H4 (cell line): ENCODE results near the gene KCNT2. TPM values are rescaled to one million over a fixed set of nuclear protein-coding genes. Genes with fewer than 3 reads are reported as not detected.
A peak's percentile ranks its signal among the peaks of the same experiment; 100 is the strongest.
"Not testable (repeated sequence)": the region's sequence is repeated elsewhere in the genome, so short reads cannot be mapped to it uniquely, and the experiment has no call there.

Experiments
- DNase-seq: peaks from one replicate; pipeline ENCODE4 v3.0.0-alpha.2; 2015; ENCODE audit warnings: low spot score
- total RNA-seq: library from RNA; depleted of rRNA; stranded (reverse); fragments of >200 nt; shearing (Covaris generic); gene quantifications from 2 replicates; pipeline ENCODE4 v1.2.3, GENCODE V29; 2014

Gene KCNT2
- total RNA-seq, 1 experiment from 2014 or later: 0.56 TPM

DNA sequence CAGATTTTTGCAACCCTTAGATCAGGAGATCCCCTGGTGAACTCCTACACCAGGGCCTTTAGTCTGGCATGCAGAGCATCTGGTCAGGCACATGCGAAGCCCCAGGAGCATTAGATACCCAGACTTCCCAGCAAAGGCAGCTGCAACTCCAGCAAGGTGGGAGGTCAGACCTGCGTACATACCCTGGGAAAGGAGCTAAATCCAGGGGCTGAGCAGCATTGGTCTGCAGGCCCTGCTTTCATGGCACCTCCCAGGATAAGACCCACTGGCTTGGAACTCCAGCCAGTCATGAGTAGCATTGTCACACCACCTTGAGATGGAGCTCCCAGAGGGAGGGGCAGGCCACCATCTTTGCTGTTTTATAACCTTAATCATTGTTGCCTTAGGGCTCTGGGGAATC lies 92.3 kb downstream of the KCNT2 start:
- no peak for DNase-seq

DNA sequence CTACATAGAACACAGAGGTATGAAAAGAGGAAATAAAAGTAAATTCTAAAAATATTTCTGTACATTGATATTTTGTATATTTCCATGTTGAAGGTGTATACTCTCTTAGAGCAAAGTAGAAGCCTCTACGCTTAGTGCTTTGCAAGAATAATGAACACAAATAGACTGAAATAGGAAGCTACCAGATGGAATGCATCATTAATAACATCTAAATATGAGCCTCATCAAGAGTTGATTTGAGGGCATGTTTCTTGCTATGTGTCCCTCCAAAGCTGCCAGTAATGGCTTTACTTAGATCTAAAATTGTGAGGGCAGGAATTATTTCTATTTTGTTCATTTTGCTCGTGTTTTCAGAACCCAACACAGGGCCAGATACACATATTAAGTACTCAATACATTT lies 94.4 kb downstream of the KCNT2 start:
- DNase-seq: no peak

DNA sequence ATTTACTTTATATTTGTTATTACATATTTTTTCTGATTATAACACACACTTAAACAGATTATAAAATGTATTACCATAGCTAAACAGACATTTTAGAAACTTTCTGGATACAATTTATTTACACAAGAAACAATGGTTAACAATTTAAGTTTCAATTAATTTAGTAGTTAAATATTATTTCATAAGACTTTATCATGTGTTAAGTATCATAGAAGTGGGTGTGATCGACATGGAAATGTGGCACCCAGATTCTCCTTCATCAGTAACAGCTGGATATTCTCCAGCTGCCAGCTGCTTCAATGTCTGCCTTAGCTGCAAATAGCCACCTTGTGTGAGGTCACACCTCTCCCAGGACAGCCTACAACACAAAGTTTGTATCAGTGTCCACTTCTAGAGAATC lies 97.8 kb downstream of the KCNT2 start:
- no peak for DNase-seq

DNA sequence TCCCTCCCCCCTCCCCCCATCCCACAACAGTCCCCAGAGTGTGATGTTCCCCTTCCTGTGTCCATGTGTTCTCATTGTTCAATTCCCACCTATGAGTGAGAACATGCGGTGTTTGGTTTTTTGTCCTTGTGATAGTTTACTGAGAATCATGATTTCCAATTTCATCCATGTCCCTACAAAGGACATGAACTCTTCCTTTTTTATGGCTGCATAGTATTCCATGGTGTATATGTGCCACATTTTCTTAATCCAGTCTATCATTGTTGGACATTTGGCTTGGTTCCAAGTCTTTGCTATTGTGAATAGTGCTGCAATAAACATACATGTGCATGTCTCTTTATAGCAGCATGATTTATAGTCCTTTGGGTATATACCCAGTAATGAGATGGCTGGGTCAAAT lies 104.0 kb downstream of the KCNT2 start:
- DNase-seq: not testable (repeated sequence)

DNA sequence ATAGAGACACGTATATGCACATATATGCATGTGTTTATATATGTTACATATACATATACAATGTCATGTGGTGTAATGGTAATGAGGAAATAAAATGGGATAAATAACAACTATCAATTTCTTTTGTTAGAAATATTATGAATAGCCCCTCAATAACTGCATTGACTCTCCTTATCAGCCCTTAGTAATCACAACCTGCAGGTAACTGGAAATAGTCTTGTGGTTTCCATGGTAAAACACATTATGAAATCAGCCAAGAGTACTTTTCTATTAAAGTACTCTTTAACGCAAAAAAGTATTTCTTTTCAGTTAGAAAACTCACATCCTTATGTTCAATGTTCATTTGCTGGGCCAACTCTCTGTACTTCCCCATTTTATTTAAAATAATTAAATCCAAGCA lies 105.8 kb downstream of the KCNT2 start:
- no peak for DNase-seq

DNA sequence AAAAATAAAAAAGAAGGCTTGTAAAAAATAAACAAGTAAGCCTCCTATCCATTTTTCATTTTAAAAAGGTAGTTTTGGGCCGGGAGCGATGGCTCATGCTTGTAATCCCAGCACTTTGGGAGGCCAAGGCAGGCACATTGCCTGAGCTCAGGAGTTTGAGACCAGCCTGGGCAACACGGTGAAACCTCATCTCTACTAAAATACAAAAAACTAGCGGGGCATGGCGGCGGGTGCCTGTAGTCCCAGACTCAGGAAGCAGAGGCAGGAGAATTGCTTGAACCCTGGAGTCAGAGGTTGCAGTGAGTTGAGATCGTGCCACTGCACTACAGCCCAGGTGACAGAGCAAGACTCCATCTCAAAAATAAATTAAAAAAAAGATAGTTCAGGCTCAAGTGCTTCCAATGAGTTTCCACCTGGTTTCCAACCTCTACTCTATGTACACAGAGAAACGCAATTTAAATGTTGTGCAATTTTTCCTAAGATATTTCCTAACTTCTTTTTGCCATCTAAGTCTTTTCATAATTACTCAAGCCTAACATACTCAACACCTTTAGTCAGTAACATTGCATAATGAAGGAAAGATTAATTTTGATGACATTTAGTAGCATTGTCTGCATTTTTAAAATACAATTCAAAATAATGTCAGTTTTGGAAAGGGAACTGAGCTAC lies 106.3 kb downstream of the KCNT2 start:
- DNase-seq: no peak

DNA sequence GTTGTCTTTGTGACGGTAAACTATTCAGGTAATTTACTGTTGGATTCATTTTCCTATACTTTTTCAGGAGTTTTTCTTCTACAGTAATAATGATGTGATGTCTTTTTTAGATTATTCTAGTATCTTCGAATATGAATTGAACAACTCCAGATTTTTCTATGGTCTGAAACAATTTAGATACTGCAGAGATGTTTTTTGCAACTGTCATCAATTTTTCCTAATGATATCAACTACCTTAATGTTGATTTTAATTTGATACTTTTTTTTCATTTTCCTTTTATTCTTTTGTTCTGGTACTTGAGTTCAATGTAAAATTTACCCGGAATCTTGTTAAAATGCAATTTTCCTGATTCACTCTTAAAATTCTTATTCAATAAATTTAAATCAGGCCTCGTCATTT lies 110.4 kb downstream of the KCNT2 start:
- DNase-seq: no peak

DNA sequence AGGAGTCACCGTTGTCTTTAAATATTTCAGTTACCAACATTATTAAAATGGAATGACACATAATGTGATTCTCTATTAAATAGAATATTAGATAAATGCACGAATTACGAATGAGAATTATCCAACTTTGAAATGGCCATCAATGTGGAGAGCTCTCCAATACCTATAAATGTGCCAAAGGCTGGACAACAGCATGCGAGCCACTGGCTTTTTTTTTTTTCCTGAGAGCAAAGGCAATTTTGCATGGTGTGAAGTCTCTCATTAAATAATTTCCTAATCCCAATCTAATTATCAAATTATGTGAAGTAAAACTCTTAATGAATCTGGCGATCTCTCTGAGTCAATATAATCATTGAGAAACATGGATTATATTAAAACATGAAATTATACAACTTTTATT lies 113.5 kb downstream of the KCNT2 start:
- no peak for DNase-seq

DNA sequence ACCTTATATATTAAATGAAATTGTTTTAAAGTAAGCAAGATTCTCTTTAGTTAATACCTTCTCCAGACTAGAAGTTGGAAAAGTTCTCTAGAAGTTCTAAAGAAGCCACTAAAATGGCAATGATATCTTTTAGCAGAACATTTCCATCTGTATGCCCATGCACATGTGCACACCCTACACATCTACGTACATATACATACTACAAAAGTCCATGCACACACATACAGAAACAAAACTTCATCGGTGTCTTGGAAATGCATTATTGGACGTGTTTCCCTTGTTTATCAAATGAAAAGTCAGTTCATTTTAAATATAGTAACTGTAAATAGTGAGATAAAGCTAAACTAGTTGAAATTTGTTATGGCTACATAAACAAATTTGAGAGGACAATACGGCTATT lies 114.4 kb downstream of the KCNT2 start:
- no peak for DNase-seq

DNA sequence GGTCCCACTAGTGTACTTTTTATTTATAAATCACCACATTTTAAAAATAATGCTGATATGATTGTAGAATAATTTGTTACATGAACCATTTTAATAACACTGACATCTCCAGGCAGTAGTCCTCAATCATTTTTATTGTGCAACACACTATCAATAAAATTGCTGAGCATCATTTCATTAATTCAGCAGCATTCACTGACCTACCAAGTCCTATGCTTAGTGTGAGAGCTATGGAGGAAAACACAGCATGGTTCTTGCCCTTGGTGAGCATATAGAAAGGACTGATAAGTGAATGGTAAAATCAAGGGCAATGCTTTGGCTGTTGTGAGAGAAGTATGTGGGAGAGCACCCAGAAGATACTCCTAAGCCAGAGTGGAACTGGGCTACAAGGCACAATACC lies 119.7 kb downstream of the KCNT2 start:
- no peak for DNase-seq

DNA sequence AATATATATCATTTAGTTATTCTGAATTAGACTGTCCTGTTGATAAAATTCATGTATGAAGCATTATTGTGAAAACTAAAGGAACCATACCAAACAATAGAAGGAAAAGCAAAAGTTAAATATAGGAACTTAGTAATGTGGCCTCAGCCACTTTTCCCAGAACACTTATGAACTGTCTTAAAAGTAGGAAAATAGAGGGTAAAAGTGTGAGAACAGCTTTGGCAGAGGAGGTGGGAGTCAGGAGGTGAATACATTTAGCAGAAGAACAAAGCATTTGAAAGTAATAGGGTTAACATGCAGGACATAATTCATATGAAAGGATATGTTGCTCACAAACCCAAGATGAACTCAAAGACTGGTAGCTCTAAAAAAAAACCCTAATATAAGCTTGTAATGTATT lies 121.9 kb downstream of the KCNT2 start:
- no peak for DNase-seq

DNA sequence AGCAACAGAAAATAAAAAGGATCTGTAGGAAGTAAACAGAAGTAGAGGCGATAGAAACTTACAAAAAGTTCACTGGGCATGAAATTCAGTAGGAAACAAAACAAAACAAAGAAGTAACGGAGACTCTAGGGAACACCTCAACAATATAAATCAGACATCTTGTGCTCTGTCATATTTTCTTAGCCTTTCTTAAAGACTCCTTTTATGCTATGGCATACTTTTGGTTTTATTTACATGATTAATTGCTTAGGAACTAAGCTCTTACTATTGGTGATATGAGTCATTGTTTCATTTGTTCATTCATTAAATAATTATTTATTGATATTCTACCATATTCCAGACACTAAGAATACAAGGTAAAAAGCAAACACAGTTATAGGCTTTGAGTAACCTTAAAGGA lies 126.6 kb downstream of the KCNT2 start:
- DNase-seq: no peak

DNA sequence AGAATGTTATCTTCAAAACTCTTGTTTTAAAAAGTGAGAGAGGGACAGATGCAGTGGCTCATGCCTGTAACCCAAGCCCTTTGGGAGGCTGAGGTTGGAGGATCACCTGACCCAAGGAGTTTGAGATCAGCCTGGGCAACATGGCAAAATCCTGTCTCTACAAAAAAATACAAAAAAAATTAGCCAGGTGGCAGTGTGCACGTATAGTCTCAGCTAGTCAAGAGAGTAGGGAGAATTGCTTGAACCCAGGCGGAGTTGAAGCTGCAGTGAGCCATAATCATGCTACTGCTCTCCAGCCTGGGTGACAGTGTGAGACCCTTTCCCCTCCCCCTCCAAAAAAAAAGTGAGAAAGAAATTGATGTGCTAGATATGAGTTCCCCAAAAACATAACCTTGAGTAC lies 131.0 kb downstream of the KCNT2 start:
- no peak for DNase-seq

DNA sequence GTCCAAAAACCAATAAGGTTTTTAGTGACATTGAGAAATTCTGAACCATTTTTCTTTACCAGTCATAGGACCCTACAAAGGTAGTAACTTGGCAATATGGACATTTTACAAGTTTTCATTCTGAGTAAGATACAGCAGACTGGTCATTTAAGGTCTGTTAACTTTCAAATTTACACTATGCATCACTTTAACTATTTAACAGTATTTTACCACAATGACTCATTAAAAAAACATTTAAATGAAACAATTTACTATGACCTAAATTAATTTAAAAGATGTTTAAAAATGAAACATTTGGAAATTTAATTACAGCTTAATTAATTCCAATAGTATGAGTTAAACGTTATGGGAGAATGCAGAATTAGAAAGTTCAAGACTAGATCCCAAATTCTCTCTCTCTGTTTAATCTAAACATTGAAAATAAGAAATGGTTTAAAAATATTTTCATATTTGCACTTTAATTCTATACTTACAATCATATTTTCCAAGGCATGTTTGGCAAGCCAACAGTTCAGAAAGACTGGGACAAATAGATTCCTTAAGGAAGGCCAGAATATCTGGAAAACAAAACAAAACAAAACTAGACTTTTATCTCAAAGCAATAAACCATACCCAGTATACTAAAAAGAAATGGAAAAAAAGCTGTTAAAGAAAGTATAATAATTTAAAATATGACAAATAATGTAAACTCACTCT lies 140.9 kb downstream of the KCNT2 start:
- DNase-seq: no peak

DNA sequence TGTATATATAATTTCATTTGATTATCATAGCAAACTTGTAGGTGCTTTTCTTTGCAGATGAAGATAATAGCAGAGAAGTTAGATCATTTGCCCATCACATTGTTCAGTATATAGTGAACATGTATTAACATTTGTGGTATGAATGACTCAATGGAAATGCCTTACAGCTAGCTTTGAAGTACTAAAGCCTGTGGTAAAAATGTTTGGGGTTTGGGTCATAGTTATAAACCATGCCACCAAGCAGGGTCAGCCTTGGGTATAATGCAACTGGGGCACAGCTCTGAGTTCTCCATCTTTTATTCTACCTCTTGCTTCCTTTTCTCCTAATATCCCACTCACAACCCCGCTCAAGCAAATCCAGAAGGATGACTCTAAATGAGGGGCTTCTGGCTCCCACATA lies 141.6 kb downstream of the KCNT2 start:
- DNase-seq: peak; percentile 80

DNA sequence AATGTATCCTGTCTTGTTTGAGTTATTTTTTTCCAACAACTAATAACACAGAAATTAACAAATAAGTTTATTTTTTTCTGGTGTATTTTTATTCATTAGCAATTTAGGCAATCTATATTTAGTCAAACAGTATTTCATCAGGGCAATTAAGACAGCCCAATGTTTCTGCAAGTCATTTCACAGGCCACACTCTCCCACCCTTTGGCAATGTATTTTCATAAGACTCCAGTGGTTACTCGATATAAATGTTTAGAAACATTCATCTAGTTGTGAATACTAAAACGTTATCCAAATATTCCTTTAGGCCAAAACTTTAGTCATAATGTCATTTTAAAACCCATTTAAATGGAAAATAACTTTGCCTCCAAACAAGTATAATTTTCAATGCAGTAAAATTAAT lies 142.1 kb downstream of the KCNT2 start:
- no peak for DNase-seq

DNA sequence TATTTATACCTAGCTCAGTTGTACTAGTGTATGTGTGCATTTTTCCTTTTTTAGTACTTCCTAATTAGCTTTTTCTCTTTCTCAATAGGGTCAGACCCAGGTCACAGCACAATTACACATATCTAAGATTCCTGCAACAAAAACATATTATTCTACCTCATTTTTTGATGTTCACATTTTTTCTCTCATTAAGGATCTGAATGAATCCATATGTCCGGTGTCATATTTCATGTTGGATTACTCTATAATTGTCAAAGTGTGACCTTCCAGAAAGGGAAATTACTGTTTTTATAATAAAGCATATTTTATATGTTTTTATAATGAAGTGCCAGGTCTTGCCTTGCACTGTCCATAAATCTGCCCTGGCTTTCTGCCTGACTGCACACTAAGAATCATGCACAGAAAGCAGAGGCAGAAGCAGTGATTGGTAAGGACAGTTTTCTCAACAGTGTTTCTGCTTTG lies 143.7 kb downstream of the KCNT2 start:
- no peak for DNase-seq

DNA sequence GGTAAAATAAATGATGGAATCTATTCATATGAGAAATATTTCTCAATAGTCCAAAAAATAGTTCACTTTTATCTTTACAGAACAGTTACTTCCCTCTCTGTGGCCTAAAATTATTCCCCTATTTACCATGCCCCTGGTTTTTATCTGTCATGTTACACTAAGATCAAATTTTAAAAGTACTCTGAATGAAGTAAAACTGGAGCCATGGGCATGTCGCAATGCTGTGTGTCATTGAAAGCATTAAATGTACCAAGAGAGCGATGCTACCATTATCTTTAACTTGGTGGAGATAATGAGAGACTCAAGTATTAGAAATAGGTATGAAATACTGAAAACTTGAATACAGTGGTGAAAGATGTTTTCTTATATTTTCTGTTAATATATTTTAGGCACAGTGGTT lies 146.2 kb downstream of the KCNT2 start:
- DNase-seq: no peak

DNA sequence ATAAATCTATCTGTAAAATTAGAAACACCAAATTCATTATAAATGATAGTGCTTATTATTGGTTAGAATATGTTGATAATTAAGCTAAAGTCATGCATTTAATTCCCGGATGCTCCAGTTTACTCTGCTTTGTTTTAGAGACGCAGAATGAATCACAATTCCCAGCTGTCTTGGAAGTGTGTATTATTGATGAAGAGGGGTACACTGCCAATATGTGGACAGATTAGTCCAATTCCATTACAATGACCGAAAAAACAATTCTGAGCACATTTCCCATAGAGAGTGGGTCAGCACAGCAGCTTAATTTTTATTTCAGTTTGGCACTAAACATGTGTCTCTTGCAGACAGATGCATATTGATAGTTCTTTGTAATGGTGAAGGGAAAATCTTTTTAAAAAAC lies 146.7 kb downstream of the KCNT2 start:
- no peak for DNase-seq

DNA sequence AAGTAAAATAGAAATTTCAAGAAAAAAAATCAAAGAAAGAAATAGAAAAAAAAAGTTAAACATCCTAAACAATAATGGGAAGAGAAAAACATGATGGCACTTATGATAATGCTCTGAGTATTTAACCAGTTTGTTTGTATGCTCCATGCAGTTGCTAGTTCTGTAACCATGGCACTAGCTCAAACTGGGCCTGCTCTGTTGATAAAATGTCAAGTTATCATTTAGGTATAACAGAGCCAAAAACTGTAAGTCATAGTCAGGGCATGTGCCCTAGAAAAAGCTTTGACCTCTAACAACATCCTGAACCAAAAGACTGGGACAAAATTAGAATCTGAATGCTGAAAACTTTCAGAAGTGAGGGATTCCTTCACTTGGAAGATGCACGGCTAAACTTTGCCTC lies 148.9 kb downstream of the KCNT2 start:
- no peak for DNase-seq

DNA sequence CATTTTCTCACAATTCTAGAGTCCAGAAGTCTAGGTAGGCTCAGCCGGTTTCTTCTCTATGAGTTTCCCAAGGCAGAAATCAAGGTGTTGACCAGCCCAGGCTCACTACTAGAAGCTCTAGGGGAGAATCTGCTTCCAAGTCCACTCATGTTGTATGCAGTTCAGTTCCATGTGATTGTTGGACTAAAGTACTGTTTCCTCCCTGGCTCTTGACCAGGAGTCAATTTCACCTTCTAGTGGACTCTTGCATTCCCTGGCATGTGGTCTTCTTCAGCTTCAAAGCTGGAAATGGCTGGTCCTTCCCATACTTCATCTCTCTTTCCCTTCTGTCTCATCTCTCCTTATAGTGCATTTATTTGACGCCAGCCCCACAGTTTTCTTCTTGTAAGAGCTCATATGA lies 153.4 kb downstream of the KCNT2 start:
- DNase-seq: no peak

DNA sequence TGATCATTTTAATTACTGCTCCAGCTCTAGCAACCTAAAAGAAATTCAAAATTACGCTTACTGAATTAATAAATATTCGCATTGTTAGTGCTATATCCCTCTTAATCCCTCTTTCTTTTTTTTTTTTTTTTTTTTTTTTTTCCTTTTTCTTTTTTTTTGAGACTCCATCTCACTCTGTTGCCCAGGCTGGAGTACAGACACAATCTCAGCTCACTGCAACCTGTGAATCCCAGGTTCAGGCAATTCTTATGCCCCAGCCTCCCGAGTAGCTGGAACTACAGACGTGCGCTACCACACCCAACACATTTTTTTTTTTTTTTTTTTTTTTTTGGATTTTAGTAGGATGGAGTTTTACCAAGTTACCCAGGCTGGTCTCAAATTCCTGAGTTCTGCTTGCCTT lies 157.1 kb downstream of the KCNT2 start:
- DNase-seq: no peak

DNA sequence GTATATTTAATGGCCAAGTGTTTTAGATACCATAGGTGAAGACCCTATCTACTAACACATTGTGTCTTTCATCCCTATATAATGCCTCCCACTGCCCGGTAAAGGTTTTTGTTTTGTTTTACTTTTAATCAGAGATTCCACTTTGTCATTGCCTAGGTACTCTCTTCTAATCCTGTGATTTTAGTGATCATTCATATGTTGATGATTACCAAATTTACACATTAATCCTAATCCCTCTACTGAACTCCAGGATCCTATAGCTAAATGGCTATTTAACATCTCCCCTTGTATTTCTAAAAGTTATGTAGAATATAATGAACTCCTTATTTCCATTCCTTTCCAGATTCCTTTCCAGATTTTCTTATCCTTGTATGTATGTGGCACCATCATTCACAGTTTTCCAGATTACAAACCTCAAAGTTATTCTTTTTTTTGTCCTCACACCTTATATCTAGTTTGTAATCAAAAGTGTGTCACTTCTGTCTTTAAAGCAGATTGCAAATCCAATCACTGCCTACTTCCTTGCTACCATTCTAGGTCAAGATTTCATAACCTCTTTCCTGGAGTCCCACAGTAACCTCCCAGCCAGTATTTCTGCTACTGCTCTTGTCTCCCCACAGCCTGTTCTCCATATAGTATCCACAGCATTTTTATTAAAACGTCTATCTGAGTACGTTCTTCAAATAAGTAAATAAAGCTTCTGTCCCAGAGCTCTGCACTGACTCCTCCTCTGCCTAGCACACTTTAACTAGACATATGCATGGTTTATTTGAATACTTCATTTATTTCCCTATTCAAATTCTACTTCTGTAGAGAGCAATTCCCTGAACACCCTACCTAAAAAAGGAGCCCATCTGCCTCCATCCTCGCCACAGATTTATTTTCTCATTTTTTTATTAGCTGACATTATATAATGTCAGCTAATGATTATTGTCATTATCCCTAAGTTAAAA lies 157.8 kb downstream of the KCNT2 start:
- DNase-seq: no peak
